Esophagus muscularis mucosa (tissue), 4 donors: Measurements from ENCODE around the gene CCDC6.

ENCODE experiments used
- CTCF ChIP-seq, 3 experiments: fragments of 200-600 bp in 2 of 3; fragments of 450-650 bp in 1 of 3; sonication (generic) in 2 of 3; IDR thresholded peaks; one replicate each; pipeline ENCODE4 v1.5.1; 2017 to 2019; ENCODE audit warnings: antibody characterized with exemption in 3 of 3, mild to moderate bottlenecking in 2 of 3, moderate library complexity in 1 of 3
- EP300 ChIP-seq: sonication (generic); formaldehyde crosslinking; IDR thresholded peaks from one replicate; pipeline ENCODE4 v1.6.1; 2017; ENCODE audit warnings: antibody characterized with exemption
- POLR2A ChIP-seq: fragments of 450-650 bp; IDR thresholded peaks from one replicate; pipeline ENCODE4 v1.6.1; 2017; ENCODE audit warnings: antibody characterized with exemption, moderate library complexity, mild to moderate bottlenecking, low read depth
- POLR2AphosphoS5 ChIP-seq, 2 donors: sonication (generic); formaldehyde crosslinking; IDR thresholded peaks; one replicate each; pipeline ENCODE4 v1.6.1; 2017; ENCODE audit warnings: antibody characterized with exemption in 2 of 2

DNA sequence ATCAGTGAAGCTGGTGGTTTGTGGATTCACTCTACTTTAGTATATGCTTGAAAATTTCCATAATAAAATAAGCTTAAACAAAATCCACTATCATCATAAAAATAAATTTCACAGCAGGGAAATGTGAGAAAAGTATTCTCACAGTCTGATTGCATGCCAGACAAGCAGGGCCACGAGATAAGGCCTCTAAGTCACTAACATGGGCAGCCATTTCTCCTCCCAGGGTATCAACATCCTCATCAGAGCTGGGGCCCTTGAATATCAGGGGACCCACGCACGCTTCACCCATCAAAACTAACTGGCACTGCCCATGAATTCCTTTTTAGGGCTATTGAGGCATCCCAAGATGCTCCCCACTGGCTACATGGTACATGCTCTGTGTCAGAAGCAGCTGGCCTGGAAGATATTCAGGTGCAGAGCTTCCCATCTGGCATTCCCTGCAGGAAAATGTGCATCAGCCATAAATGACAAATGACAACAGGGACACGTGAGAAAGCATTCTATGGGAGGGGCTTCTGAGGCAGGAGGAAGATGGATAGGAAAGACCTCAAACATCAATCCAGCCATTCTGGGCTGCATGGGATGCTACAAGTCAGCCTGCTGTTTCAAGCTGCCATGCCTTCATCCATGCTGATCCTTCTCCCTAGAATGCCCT, 17.4 kb downstream of the CCDC6 start:
- no peak for TF ChIP-seq POLR2AphosphoS5 (IDR thresholded peaks at IDR 0.05)
- no peak for TF ChIP-seq CTCF (IDR thresholded peaks at IDR 0.05)
- no peak for TF ChIP-seq POLR2A
- TF ChIP-seq EP300 = no peak
